T-cell (primary cell): ENCODE measurements around the gene B3GNT5. TPM values are rescaled to one million over a fixed set of nuclear protein-coding genes. Genes with fewer than 3 reads are reported as not detected.

Experiments
- ATAC-seq, 4 experiments: fragments of 200-7000 bp in 3 of 4; fragments of 150-1000 bp in 1 of 4; cut with Tn5 transposase; replicated peaks in 1 of 4; 1 replicate in 3 of 4; 2 replicates in 1 of 4; pipeline ENCODE4 v1.10.0; 2021; ENCODE audit warnings: moderate library complexity in 3 of 4, mild to moderate bottlenecking in 2 of 4, moderate number of reproducible peaks in 1 of 4
- CTCF ChIA-PET, 2 donors: fragments of 300-600 bp; sonication (Branson Sonifier 250); formaldehyde crosslinking; loops; one replicate each; lab custom pipeline; 2022; ENCODE audit warnings: antibody characterized with exemption in 2 of 2; lab: Charles Lee
- POLR2A ChIA-PET, 2 donors: fragments of 300-600 bp; sonication (Branson Sonifier 250); formaldehyde crosslinking; loops; one replicate each; lab custom pipeline; 2022; ENCODE audit warnings: antibody characterized with exemption in 2 of 2; lab: Charles Lee
- DNase-seq, 35 experiments: peaks; one replicate each; pipeline versions ENCODE4 v3.0.0 to v3.0.0-alpha.2; 2013 to 2023
- H3K27ac ChIP-seq: one replicate; pipeline ENCODE4 v1.5.1; 2013; ENCODE audit warnings: low read length
- H3K27me3 ChIP-seq, 2 experiments: replicated peaks in 1 of 2; 1 replicate in 1 of 2; 2 replicates in 1 of 2; pipeline versions ENCODE4 v1.6.1 to v1.7.0; 2013; ENCODE audit warnings: low read length in 1 of 2, mixed read lengths in 1 of 2; ENCODE audit not compliant: control insufficient read depth in 2 of 2, insufficient read depth in 2 of 2; ENCODE audit errors: extremely low read depth in 1 of 2
- H3K36me3 ChIP-seq, 2 donors: 1 replicate in 1 of 2; 2 replicates in 1 of 2; pipeline versions ENCODE4 v1.6.1 to v1.7.0; 2013; ENCODE audit warnings: low read length in 1 of 2; ENCODE audit not compliant: control insufficient read depth in 2 of 2, insufficient read depth in 1 of 2; ENCODE audit errors: extremely low read depth in 1 of 2
- H3K4me1 ChIP-seq, 2 experiments: 1 replicate in 1 of 2; 2 replicates in 1 of 2; pipeline versions ENCODE4 v1.6.1 to v1.7.0; 2013; ENCODE audit warnings: low read length in 2 of 2, mixed read lengths in 1 of 2; ENCODE audit not compliant: insufficient read depth in 2 of 2, control insufficient read depth in 1 of 2; ENCODE audit errors: extremely low read depth in 1 of 2
- H3K4me3 ChIP-seq, 2 donors: 1 replicate in 1 of 2; 2 replicates in 1 of 2; pipeline versions ENCODE4 v1.5.1 to v1.7.0; 2013; ENCODE audit warnings: mild to moderate bottlenecking in 2 of 2, low read length in 1 of 2, moderate library complexity in 1 of 2; ENCODE audit not compliant: control insufficient read depth in 1 of 2; ENCODE audit errors: extremely low read depth in 1 of 2
- H3K9me3 ChIP-seq: 2 replicates; pipeline ENCODE4 v1.7.0; 2013
- H3K27ac Mint-ChIP-seq, 2 donors: one replicate each; pipeline ENCODE4 v1.8.0; 2020 to 2021; ENCODE audit warnings: mild to moderate bottlenecking in 2 of 2, mixed read lengths in 2 of 2
- H3K27me3 Mint-ChIP-seq, 2 donors: one replicate each; pipeline ENCODE4 v1.8.0; 2021 to 2022; ENCODE audit warnings: mixed read lengths in 2 of 2
- H3K36me3 Mint-ChIP-seq: one replicate; pipeline ENCODE4 v1.8.0; 2021; ENCODE audit warnings: mixed read lengths
- H3K4me1 Mint-ChIP-seq, 3 donors: one replicate each; pipeline ENCODE4 v1.8.0; 2020 to 2022; ENCODE audit warnings: mixed read lengths in 3 of 3, mild to moderate bottlenecking in 1 of 3
- H3K4me3 Mint-ChIP-seq, 3 donors: one replicate each; pipeline ENCODE4 v1.8.0; 2020 to 2022; ENCODE audit warnings: mild to moderate bottlenecking in 3 of 3, mixed read lengths in 3 of 3, moderate library complexity in 3 of 3
- H3K9me3 Mint-ChIP-seq, 3 donors: one replicate each; pipeline ENCODE4 v1.8.0; 2020 to 2022; ENCODE audit warnings: mixed read lengths in 3 of 3
- WGBS: methylation state at CpG from one replicate; pipeline ENCODE4 v1.1.5; 2013; ENCODE audit warnings: missing lambda C conversion rate; ENCODE audit not compliant: insufficient coverage; 5-methylcytosine and 5-hydroxymethylcytosine counted together
- total RNA-seq, 35 experiments: library from RNA in 6 of 35; stranded (reverse) in 6 of 35; fragments of 120-200 nt in 1 of 35; gene quantifications; one replicate each; pipeline versions ENCODE4 v1.2.1 to v1.2.4 and lab custom pipeline; 2013 to 2026

Gene B3GNT5
- total RNA-seq, 5 donors from 2014 or later (not counting 1 experiment from before 2014, with no cell fraction given) = 0.16 to 0.92 (median 0.55) TPM

DNA sequence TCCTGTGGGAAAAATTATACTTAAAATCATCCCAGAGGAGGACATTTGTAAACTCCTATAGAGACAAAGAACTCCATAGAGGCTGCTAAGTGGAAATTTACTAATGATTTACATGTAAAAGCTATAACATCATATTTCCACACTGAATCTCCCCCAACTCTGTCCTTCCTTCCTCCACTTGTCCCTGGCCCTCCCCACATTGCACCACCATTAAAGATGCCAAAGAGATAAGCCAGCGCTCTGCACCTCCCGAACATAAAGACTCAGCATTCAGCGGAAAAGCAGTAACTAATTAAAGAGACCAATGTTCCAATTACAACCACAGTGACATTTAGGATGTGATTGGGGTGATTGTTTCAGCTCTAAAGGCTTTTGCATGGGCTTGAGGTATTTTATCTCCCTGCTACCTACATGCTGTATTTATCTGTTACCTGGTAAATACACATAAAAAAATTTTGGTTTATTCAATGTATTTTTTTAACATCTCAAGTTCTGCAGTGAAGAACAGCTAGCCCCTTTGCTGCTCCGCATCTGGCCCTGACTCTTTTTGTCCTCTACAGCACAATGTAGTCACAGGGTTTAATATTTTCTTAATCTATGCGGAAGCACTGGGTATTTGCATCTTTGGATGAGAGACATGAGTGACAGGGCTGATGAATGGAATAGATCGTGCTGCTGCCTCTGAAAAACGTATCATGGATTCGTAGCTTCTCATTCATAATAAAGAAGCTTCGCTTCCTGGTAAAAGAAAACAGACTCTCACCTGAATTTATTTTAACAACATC lies 35.3 kb upstream of the B3GNT5 start:
- Histone ChIP-seq H3K9me3 (no peaks in the 10 kb centered on the region), H3K36me3 (peaks cover 0 to 4% of the 10 kb centered on the region in 2 donors), H3K27me3 (no peaks in the 10 kb centered on the region), H3K27ac (no peak overlapping the region), H3K4me3 (no peak overlapping the region), H3K4me1 (no peaks in the 10 kb centered on the region)
- no peak overlapping the region for H3K4me3 Mint-ChIP-seq
- no peaks in the 10 kb centered on the region for H3K4me1 Mint-ChIP-seq
- no peak for ATAC-seq
- H3K27ac Mint-ChIP-seq = no peak overlapping the region
- H3K36me3 Mint-ChIP-seq = peaks cover 9% of the 10 kb centered on the region
- WGBS = no CpG with 5 or more reads among the region's 9 CpGs
- H3K9me3 Mint-ChIP-seq = no peaks in the 10 kb centered on the region
- CTCF ChIA-PET = interaction anchor here (0.5 to 1.0 kb wide), 3 partner anchors 32 to 1734 kb away, joined by 3 to 5 read pairs (median 4); no protein-coding TSS in a partner anchor
- H3K27me3 Mint-ChIP-seq = no peaks in the 10 kb centered on the region
- POLR2A ChIA-PET = no interaction called here
- no peak for DNase-seq

DNA sequence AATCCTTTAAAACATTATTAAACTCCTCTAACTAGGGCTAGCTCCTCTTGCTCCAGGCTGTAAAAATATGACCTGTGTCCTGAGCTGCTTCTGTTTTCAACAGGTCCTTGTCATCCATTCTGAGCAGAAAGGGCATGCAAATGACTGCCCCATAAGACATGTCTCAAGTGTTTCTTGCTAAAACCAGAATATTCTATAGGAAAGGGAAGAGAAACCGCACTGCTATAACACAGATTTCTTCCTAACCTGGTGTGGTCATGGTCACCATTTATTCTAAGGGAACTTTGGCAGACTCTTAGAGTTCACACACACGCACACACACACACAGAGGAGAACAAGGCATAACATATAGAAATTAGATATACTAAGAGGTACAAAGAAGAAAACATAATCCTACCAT lies 34.2 kb upstream of the B3GNT5 start:
- Mint-ChIP-seq H3K27me3 (no peaks in the 10 kb centered on the region), H3K4me1 (no peaks in the 10 kb centered on the region), H3K36me3 (peaks cover 9% of the 10 kb centered on the region), H3K4me3 (no peak overlapping the region), H3K9me3 (no peaks in the 10 kb centered on the region), H3K27ac (no peak overlapping the region)
- ChIA-PET CTCF (interaction anchor here in 1 of 2 donors (0.5 kb wide), 1 partner anchor 642 kb away, joined by 4 read pairs; no protein-coding TSS in a partner anchor), POLR2A (interaction anchor here in 1 of 2 donors (0.6 kb wide), 1 partner anchor 82 kb away, joined by 3 read pairs; no protein-coding TSS in a partner anchor)
- H3K4me3 ChIP-seq = no peak overlapping the region
- no peak overlapping the region for H3K27ac ChIP-seq
- H3K27me3 ChIP-seq = no peaks in the 10 kb centered on the region
- ATAC-seq (no peak), DNase-seq (no peak)
- peaks cover 0 to 4% of the 10 kb centered on the region in 2 donors for H3K36me3 ChIP-seq
- H3K9me3 ChIP-seq = no peaks in the 10 kb centered on the region
- H3K4me1 ChIP-seq = no peaks in the 10 kb centered on the region
- no CpG with 5 or more reads among the region's 2 CpGs for WGBS

DNA sequence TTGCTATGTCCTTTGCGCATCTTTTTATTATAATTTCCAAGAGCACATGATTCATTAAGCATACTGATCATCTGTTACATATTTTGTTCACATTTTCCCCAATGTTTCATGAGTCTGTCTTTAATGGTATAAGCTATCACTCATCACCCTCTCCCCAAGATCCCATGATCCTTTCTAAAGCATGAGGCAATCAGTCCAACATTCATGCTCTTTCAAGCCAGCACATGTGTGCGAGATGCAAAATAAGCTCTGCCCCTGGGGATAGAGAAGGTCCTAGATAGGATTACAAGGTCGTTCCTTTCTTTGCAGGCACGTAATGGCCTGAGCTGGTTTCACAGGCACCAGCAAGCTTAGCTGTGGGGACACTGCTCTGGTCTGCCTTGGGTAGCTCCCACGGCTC lies 32.2 kb upstream of the B3GNT5 start:
- CTCF ChIA-PET = interaction anchor here in 1 of 2 donors (0.5 kb wide), 1 partner anchor 1984 kb away, joined by 9 read pairs; no protein-coding TSS in a partner anchor

DNA sequence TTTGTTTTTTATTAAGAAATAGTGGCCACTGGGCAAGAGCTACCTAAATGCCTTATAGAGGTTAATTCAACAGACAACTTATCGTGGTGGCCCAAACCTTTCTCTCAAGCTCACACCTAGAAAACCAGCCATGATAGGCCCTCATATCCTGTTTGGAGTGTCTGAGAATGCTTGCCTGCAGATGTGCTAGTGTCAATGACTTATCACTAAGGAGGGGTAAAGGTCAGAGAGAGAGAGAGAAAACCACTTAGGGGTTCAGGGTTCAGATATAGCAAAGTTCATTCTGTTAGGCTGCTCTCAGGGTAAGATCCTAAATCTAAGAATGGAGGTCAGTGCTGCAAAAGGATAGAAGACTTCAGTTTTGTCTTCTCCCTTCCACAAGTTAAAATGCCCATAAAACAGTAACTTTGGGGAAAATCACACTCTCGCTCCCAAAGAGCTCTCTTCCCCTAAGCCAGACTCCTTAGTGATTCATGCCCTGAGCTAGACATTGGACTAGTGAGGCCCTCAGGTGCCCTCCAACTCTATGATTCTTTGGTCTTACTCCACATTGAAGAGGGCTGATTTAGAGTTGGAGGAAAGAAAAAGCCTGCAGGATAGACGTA lies 30.3 kb upstream of the B3GNT5 start:
- Histone ChIP-seq H3K4me1 (peaks cover 6 to 7% of the 10 kb centered on the region in 2 experiments), H3K27me3 (no peaks in the 10 kb centered on the region), H3K36me3 (no peaks in the 10 kb centered on the region), H3K9me3 (no peaks in the 10 kb centered on the region), H3K27ac (no peak overlapping the region), H3K4me3 (no peak overlapping the region)
- ATAC-seq (no peak), DNase-seq (no peak)
- CTCF ChIA-PET = no interaction called here
- Mint-ChIP-seq H3K27me3 (no peaks in the 10 kb centered on the region), H3K4me1 (peaks cover 13% of the 10 kb centered on the region in 3 donors), H3K36me3 (peaks cover 4% of the 10 kb centered on the region), H3K4me3 (no peak overlapping the region), H3K27ac (no peak overlapping the region), H3K9me3 (no peaks in the 10 kb centered on the region)
- no CpG with 5 or more reads among the region's 3 CpGs for WGBS
- POLR2A ChIA-PET = interaction anchor here in 1 of 2 donors (0.6 kb wide), 1 partner anchor 842 kb away, joined by 3 read pairs; no protein-coding TSS in a partner anchor

More for the DNA sequence above, 32.2 kb upstream of the B3GNT5 start:
- POLR2A ChIA-PET = no interaction called here
- H3K27me3 ChIP-seq = no peaks in the 10 kb centered on the region
- Mint-ChIP-seq H3K4me1 (peaks cover 13% of the 10 kb centered on the region in 3 donors), H3K27me3 (no peaks in the 10 kb centered on the region), H3K9me3 (no peaks in the 10 kb centered on the region), H3K27ac (no peak overlapping the region), H3K4me3 (no peak overlapping the region), H3K36me3 (peaks cover 2% of the 10 kb centered on the region)
- ATAC-seq = no peak
- H3K4me1 ChIP-seq = peaks cover 6 to 7% of the 10 kb centered on the region in 2 experiments
- no peak overlapping the region for H3K4me3 ChIP-seq
- H3K27ac ChIP-seq = no peak overlapping the region
- H3K36me3 ChIP-seq = peaks cover 0 to under 1% of the 10 kb centered on the region in 2 donors
- 77% methylated on average over 3 of the region's 5 CpGs for WGBS
- no peaks in the 10 kb centered on the region for H3K9me3 ChIP-seq
- no peak for DNase-seq

DNA sequence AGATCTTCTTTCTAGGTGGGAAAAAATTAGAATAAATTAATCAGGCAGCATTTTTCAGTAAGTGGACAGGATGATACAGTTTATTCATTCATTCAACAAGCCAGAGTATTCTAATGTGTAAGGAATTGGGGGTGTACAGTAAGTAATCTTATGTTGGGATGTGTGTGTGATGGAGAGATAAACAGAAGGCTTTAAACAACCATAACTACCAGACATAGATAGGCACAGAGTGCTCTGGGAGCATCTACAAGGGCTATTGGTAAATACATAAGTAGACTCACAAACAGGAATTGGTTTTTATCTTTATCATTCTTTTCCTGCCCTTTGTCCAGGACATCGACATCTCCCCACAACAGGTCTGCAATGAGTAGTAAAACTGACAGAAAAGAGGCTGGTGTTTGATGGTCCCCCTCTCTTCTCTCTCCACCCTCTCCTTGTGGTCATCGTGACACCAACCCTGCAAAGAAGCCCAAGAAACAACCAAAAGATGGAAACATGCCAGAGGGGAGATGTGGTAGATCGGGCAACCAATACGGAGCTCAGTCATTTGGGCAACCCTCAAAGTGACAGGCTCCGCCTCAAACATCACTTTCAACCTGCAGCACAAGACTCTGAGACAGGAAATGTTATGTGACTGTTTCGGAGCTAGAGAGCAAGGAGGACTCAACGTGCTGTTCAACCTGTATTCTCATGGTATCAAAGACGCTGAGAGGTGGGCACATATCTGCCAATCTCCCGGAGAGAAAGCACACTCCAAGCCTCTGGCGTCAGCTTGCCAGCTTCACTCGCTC lies 28.7 kb upstream of the B3GNT5 start:
- Histone ChIP-seq H3K27me3 (no peaks in the 10 kb centered on the region), H3K4me1 (peaks cover 6 to 7% of the 10 kb centered on the region in 2 experiments), H3K36me3 (no peaks in the 10 kb centered on the region), H3K9me3 (no peaks in the 10 kb centered on the region), H3K27ac (no peak overlapping the region), H3K4me3 (no peak overlapping the region)
- POLR2A ChIA-PET = no interaction called here
- H3K36me3 Mint-ChIP-seq = peaks cover 4% of the 10 kb centered on the region
- peak in 30 of 35 experiments; percentile 7 to 58 (median 25) for DNase-seq
- CTCF ChIA-PET = interaction anchor here in 1 of 2 donors (1.0 kb wide), 1 partner anchor 157 kb away, joined by 3 read pairs; no protein-coding TSS in a partner anchor
- ATAC-seq = peak; percentile 93 to 98 (median 97)
- H3K4me3 Mint-ChIP-seq = peak overlapping the region; percentile 28 to 48 (median 47)
- peaks cover 0 to 1% of the 10 kb centered on the region in 2 donors for H3K27me3 Mint-ChIP-seq
- 45% methylated on average over 4 of the region's 11 CpGs for WGBS
- peak overlapping the region in 1 of 2 donors; percentile 53 for H3K27ac Mint-ChIP-seq
- H3K4me1 Mint-ChIP-seq = peaks cover 13% of the 10 kb centered on the region in 3 donors
- no peaks in the 10 kb centered on the region for H3K9me3 Mint-ChIP-seq
